ENCODE data around the gene PLA2G4F.

DNA sequence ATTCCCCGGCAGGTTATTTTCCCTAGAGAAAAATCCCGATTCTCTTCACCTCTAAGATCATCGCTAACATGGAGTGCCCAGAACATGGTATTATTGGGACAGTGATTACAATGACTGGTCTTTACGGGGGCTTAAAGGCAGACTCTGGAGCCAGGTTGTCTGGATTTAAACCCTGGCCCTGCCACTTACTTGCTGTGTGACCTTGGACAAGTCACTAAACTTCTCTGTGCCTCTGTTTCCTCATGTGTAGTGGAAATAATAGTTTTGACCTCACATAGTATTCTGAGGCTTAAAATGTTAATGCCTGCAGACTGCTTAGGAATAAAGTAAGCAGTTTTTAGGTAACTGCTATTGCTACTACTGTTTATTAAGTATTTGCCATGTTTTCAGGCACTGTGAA lies 66.5 kb downstream of the PLA2G4F start:
- TF ChIP-seq, protein P1, sequence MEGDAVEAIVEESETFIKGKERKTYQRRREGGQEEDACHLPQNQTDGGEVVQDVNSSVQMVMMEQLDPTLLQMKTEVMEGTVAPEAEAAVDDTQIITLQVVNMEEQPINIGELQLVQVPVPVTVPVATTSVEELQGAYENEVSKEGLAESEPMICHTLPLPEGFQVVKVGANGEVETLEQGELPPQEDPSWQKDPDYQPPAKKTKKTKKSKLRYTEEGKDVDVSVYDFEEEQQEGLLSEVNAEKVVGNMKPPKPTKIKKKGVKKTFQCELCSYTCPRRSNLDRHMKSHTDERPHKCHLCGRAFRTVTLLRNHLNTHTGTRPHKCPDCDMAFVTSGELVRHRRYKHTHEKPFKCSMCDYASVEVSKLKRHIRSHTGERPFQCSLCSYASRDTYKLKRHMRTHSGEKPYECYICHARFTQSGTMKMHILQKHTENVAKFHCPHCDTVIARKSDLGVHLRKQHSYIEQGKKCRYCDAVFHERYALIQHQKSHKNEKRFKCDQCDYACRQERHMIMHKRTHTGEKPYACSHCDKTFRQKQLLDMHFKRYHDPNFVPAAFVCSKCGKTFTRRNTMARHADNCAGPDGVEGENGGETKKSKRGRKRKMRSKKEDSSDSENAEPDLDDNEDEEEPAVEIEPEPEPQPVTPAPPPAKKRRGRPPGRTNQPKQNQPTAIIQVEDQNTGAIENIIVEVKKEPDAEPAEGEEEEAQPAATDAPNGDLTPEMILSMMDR (IDR thresholded peaks at IDR 0.05), result no peak
- TF ChIP-seq POLR2A (IDR thresholded peaks at IDR 0.05), result no peak
